ENCODE measurements around the gene PON3. TPM values are rescaled to one million over a fixed set of nuclear protein-coding genes. Genes with fewer than 3 reads are reported as not detected.
A peak's percentile ranks its signal among the peaks of the same experiment; 100 is the strongest.

PON3 gene
- total and polyA plus RNA-seq, 2 of the 8 experiments (the other 6 are each of a cell fraction or from before 2014, with no cell fraction given) = not detected

DNA sequence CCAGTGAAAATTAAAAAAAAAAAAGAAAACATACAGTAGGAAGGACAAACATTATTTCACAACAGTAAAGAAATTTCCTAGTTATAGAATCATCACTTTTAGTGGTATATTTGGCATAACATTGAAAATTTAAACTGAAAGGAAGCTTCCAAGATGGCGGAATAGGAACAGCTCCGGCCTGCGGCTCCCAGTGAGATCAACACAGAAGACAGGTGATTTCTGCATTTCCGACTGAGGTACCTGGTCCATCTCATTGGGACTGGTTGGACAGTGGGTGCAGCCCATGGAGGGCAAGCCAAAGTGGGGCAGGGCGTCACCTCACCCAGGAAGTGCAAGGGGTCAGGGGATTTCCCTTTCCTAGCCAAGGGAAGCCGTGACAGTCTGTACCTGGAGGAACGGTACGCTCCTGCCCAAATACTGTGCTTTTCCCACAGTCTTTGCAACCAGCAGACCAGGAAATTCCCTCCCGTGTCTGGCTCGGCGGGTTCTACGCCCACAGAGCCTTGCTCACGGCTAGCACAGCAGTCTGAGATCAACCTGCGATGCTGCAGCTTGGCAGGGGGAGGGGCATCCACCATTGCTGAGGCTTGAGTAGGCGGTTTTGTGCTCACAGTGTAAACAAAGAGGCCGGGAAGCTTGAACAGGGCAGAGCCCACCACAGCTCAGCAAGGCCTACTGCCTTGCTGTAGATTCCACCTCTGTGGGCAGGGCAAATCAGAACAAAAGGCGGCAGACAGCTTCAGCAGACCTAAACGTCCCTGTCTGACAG lies 19.4 kb downstream of the PON3 start:
- WGBS, 2 experiments (ENCODE audit: extremely low coverage in 1 of 2, insufficient coverage in 1 of 2, insufficient read length in 1 of 2, insufficient replicate concordance in 2 of 2, low coverage in 1 of 2, low lambda C conversion rate in 2 of 2, missing lambda C conversion rate in 1 of 2) = 93% methylated on average over 17 of the region's 18 CpGs; no CpG with 5 or more reads in 1 of the 2 experiments
- no peak overlapping the region for H3K14ac ChIP-seq (ENCODE audit: insufficient read length)
- no peak for FAIRE-seq
- no peaks in the 10 kb centered on the region for H3K36me3 ChIP-seq (ENCODE audit: control insufficient read depth in 2 of 4, insufficient read depth in 4 of 4, low read length in 3 of 4)
- H3K79me1 ChIP-seq (ENCODE audit: low read depth, low read length) = no peaks in the 10 kb centered on the region
- DNase-seq (ENCODE audit: low read depth in 1 of 2, low spot score in 2 of 2) = no peak
- ChIA-PET POLR2A (ENCODE audit: partially characterized antibody) (no interaction called here), CTCF (ENCODE audit: partially characterized antibody) (interaction anchor here (0.9 to 1.1 kb wide), 2 partner anchors 312 to 313 kb away, joined by 3 read pairs; no protein-coding TSS in a partner anchor)
- H2BK20ac ChIP-seq (ENCODE audit: low read length) = no peak overlapping the region
- H3K23me2 ChIP-seq (ENCODE audit: low read depth, low read length) = no peaks in the 10 kb centered on the region; the same call in 1 of the 2 replicates
- H3K9ac ChIP-seq (replicated peaks in 1 of 4; ENCODE audit: extremely low read depth in 1 of 4, low read depth in 3 of 4, low read length in 3 of 4) = no peak overlapping the region
- no peak overlapping the region for H2BK12ac ChIP-seq (ENCODE audit: low read depth, low read length)
- no peak overlapping the region for H3K27ac ChIP-seq (ENCODE audit: low read depth, low read length)
- H3K4me1 ChIP-seq (replicated peaks in 1 of 4; ENCODE audit: control insufficient read depth in 3 of 4, insufficient read depth in 4 of 4, low read length in 3 of 4) = no peaks in the 10 kb centered on the region
- no peak overlapping the region for H2BK120ac ChIP-seq (replicated peaks; ENCODE audit: low read depth, low read length)
- no peak overlapping the region for H2BK15ac ChIP-seq (ENCODE audit: low read length)
- no peak overlapping the region for H3K23ac ChIP-seq (ENCODE audit: insufficient read length)
- H3K18ac ChIP-seq (ENCODE audit: extremely low read depth, low read length) = no peak overlapping the region
- no peak overlapping the region for H3K4me3 ChIP-seq (ENCODE audit: extremely low read depth in 1 of 4, insufficient read depth in 2 of 4, low read depth in 3 of 4, low read length in 4 of 4)
- no peak overlapping the region for H2AK5ac ChIP-seq (ENCODE audit: low read depth, low read length)
- no peak overlapping the region for H4K5ac ChIP-seq (ENCODE audit: insufficient read length, low read depth, low read length)
- no peaks in the 10 kb centered on the region for H3K27me3 ChIP-seq (replicated peaks in 1 of 4; ENCODE audit: control insufficient read depth in 3 of 4, extremely low read depth in 1 of 4, insufficient read depth in 3 of 4, low read length in 3 of 4)
- no peak overlapping the region for H3K4me2 ChIP-seq (ENCODE audit: insufficient read depth in 1 of 2, low read depth in 2 of 2, low read length in 2 of 2)
- no peaks in the 10 kb centered on the region for H4K20me1 ChIP-seq (replicated peaks in 1 of 2; ENCODE audit: control insufficient read depth in 1 of 2, insufficient read depth in 2 of 2, low read length in 2 of 2)
- peaks cover 5 to 12% of the 10 kb centered on the region in 2 experiments; a peak in 1 of 4 replicates for H3K9me3 ChIP-seq (ENCODE audit: insufficient read depth in 2 of 2, low read depth in 1 of 2, low read length in 1 of 2)
- no peaks in the 10 kb centered on the region for H3K79me2 ChIP-seq (ENCODE audit: control insufficient read depth in 1 of 2, insufficient read depth in 2 of 2, low read length in 2 of 2)
- H3K4ac ChIP-seq (replicated peaks; ENCODE audit: insufficient read length, low read depth, low read length) = no peak overlapping the region
- H4K91ac ChIP-seq (replicated peaks; ENCODE audit: insufficient read length, low read length) = no peak overlapping the region
- H2BK5ac ChIP-seq (ENCODE audit: low read depth, low read length) = no peak overlapping the region
- H2AFZ ChIP-seq (ENCODE audit: low read length) = no peak overlapping the region
- 0 out of 2 replicates have a peak overlapping the region, but pooled peaks have one; percentile 79 for H4K8ac ChIP-seq (ENCODE audit: extremely low read depth, insufficient read depth, low read length)
- no peak overlapping the region for H3K56ac ChIP-seq (replicated peaks; ENCODE audit: insufficient read length, low read depth, low read length)
- TF ChIP-seq SIN3A (conservative IDR thresholded peaks at IDR 0.05 in 1 of 2, IDR thresholded peaks at IDR 0.05 in 1 of 2; ENCODE audit: low read depth in 1 of 2, low read length in 2 of 2) (no peak), CBX8 (IDR thresholded peaks at IDR 0.05; ENCODE audit: borderline replicate concordance, low read depth, low read length) (no peak), ASH2L (IDR thresholded peaks at IDR 0.05; ENCODE audit: low read length) (no peak), GTF2F1 (IDR thresholded peaks at IDR 0.05; ENCODE audit: borderline replicate concordance, low read depth, low read length) (no peak), CREB1 (IDR thresholded peaks at IDR 0.05) (no peak), BRCA1 (IDR thresholded peaks at IDR 0.05; ENCODE audit: low read depth, low read length) (no peak), SP4 (IDR thresholded peaks at IDR 0.05; ENCODE audit: low read length) (no peak), NANOG (IDR thresholded peaks at IDR 0.05; ENCODE audit: insufficient read depth, low read depth, low read length, poor library complexity, severe bottlenecking) (no peak), HDAC6 (IDR thresholded peaks at IDR 0.05; ENCODE audit: low read depth, low read length) (no peak), RBBP5 (IDR thresholded peaks at IDR 0.05; ENCODE audit: borderline replicate concordance, low read depth, low read length) (no peak)
- TF ChIP-seq, protein P1, sequence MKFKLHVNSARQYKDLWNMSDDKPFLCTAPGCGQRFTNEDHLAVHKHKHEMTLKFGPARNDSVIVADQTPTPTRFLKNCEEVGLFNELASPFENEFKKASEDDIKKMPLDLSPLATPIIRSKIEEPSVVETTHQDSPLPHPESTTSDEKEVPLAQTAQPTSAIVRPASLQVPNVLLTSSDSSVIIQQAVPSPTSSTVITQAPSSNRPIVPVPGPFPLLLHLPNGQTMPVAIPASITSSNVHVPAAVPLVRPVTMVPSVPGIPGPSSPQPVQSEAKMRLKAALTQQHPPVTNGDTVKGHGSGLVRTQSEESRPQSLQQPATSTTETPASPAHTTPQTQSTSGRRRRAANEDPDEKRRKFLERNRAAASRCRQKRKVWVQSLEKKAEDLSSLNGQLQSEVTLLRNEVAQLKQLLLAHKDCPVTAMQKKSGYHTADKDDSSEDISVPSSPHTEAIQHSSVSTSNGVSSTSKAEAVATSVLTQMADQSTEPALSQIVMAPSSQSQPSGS (IDR thresholded peaks at IDR 0.05; ENCODE audit: low read length) = no peak
